H1 (cell line): Measurements from ENCODE around the gene CYBA.

Source experiments
- ATF2 ChIP-seq: IDR thresholded peaks from 2 replicates; pipeline ENCODE4 v1.6.1; 2012; ENCODE audit warnings: low read length, inconsistent platforms
- CEBPB ChIP-seq: IDR thresholded peaks from 2 replicates; pipeline ENCODE4 v1.6.1; 2012; ENCODE audit warnings: low read depth, low read length
- CREB1 ChIP-seq: IDR thresholded peaks from 2 replicates; pipeline ENCODE4 v1.6.1; 2012; ENCODE audit warnings: inconsistent platforms
- EP300 ChIP-seq, 2 experiments: IDR thresholded peaks; 1 replicate in 1 of 2; 2 replicates in 1 of 2; pipeline ENCODE4 v1.6.1; 2011 to 2012; ENCODE audit warnings: low read depth in 2 of 2, low read length in 2 of 2, mild to moderate bottlenecking in 2 of 2, borderline replicate concordance in 1 of 2, inconsistent platforms in 1 of 2, moderate library complexity in 1 of 2
- RXRA ChIP-seq: IDR thresholded peaks from 2 replicates; pipeline ENCODE4 v1.6.1; 2011; ENCODE audit warnings: low read depth, mild to moderate bottlenecking, low read length, moderate library complexity; ENCODE audit not compliant: insufficient read depth
- SP2 ChIP-seq: IDR thresholded peaks from 2 replicates; pipeline ENCODE4 v1.6.1; 2012; ENCODE audit warnings: mild to moderate bottlenecking, low read length, inconsistent platforms
- SUZ12 ChIP-seq: fragments of 200-600 bp; sonication (generic); IDR thresholded peaks from 2 replicates; pipeline ENCODE4 v1.6.1; 2012; ENCODE audit warnings: mild to moderate bottlenecking, inconsistent platforms, low read length, moderate library complexity, mixed read lengths
- TF ChIP-seq, protein P1 (sequence below), 3 experiments: IDR thresholded peaks; 1 replicate in 2 of 3; 2 replicates in 1 of 3; pipeline versions ENCODE4 v1.5.1 to v1.6.1; 2011; ENCODE audit warnings: low read length in 3 of 3, mild to moderate bottlenecking in 3 of 3, inconsistent platforms in 2 of 3, low read depth in 1 of 3, moderate library complexity in 1 of 3; ENCODE audit not compliant: insufficient read depth in 1 of 3; ENCODE audit errors: control extremely low read depth in 1 of 3
- TF ChIP-seq, protein P2 (sequence below): IDR thresholded peaks from 2 replicates; pipeline ENCODE4 v1.6.1; 2011; ENCODE audit warnings: low read length, improper control_type of control experiment

DNA sequence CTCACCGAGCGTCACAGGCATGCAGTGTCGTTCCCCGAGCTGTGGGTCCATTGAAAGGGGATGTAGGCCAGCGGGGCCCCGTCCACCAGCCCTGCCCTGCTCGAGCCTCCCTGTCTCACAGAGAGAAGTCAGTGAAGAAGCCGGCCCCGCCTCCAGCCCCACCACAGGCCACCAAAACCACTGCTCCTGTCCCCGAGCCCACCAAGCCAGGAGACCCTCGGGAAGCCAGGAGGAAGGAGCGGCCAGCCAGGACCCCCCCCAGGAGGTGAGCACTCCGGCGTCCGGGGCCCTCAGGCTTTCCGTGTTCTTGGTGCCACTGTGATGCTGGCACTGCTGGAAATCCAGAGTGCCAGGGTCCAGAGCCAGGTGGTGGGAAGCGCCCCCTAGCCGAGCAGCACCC, 26.4 kb downstream of the CYBA start:
- TF ChIP-seq, protein P1, sequence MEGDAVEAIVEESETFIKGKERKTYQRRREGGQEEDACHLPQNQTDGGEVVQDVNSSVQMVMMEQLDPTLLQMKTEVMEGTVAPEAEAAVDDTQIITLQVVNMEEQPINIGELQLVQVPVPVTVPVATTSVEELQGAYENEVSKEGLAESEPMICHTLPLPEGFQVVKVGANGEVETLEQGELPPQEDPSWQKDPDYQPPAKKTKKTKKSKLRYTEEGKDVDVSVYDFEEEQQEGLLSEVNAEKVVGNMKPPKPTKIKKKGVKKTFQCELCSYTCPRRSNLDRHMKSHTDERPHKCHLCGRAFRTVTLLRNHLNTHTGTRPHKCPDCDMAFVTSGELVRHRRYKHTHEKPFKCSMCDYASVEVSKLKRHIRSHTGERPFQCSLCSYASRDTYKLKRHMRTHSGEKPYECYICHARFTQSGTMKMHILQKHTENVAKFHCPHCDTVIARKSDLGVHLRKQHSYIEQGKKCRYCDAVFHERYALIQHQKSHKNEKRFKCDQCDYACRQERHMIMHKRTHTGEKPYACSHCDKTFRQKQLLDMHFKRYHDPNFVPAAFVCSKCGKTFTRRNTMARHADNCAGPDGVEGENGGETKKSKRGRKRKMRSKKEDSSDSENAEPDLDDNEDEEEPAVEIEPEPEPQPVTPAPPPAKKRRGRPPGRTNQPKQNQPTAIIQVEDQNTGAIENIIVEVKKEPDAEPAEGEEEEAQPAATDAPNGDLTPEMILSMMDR (IDR thresholded peaks at IDR 0.05; ENCODE audit: control extremely low read depth in 1 of 3, insufficient read depth in 1 of 3, low read depth in 1 of 3, low read length in 3 of 3), result no peak
- TF ChIP-seq EP300 (IDR thresholded peaks at IDR 0.05; ENCODE audit: borderline replicate concordance in 1 of 2, low read depth in 2 of 2, low read length in 2 of 2) (no peak), SP2 (no peak), SUZ12 (no peak), RXRA (no peak), CREB1 (no peak), ATF2 (no peak), CEBPB (no peak)
- TF ChIP-seq, protein P2, sequence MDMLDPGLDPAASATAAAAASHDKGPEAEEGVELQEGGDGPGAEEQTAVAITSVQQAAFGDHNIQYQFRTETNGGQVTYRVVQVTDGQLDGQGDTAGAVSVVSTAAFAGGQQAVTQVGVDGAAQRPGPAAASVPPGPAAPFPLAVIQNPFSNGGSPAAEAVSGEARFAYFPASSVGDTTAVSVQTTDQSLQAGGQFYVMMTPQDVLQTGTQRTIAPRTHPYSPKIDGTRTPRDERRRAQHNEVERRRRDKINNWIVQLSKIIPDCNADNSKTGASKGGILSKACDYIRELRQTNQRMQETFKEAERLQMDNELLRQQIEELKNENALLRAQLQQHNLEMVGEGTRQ, result no peak
